K562 (cell line): ENCODE results near the gene TIMM50. TPM values are rescaled to one million over a fixed set of nuclear protein-coding genes. Genes with fewer than 3 reads are reported as not detected.

Source experiments
- ATAC-seq: fragments of 200-7000 bp; cut with Tn5 transposase; 3 replicates; pipeline ENCODE4 v1.9.1; 2020; ENCODE audit warnings: moderate library complexity
- BruUV-seq: library from RNA; stranded (reverse); fragments of 400-500 nt; replicated peaks from 2 replicates; lab custom pipeline; 2021; lab: Mats Ljungman, UMichigan
- CTCF ChIA-PET: fragments of 300-600 bp; formaldehyde crosslinking; extraction: SDS; loops from one replicate; lab custom pipeline; 2021; ENCODE audit warnings: low intra/inter-chr PET ratio; lab: Yijun Ruan, JAX
- POLR2A ChIA-PET: fragments of 300-600, 350-650 bp; sonication (Branson Sonifier 250); formaldehyde crosslinking; extraction: SDS; loops from one replicate; lab custom pipeline; 2021; ENCODE audit warnings: antibody characterized with exemption, inconsistent platforms; lab: Yijun Ruan, JAX
- DNase-seq, 4 experiments: peaks; one replicate each; pipeline versions ENCODE4 v3.0.0 to v3.0.0-alpha.2; 2011 to 2018; ENCODE audit warnings: low spot score in 3 of 4, mixed read lengths in 3 of 4; ENCODE audit errors: extremely low read depth in 1 of 4
- FAIRE-seq: peaks from 2 replicates; lab custom pipeline; 2011; peaks lifted over from hg19 to GRCh38; lab: Jason Lieb, UNC
- H2AFZ ChIP-seq: 2 replicates; pipeline ENCODE4 v1.6.0; 2011; ENCODE audit warnings: low read depth, low read length, control low read depth, inconsistent platforms
- H3K27ac ChIP-seq: fragments of 200-600 bp; 3 replicates; pipeline ENCODE4 v1.8.0; 2011; ENCODE audit warnings: low read depth, mild to moderate bottlenecking, control low read depth, inconsistent platforms, low read length, moderate library complexity, mixed read lengths; ENCODE audit errors: extremely low read depth
- H3K27me3 ChIP-seq, 2 experiments: fragments of 300-600 bp in 1 of 2; 2 replicates in 1 of 2; 3 replicates in 1 of 2; pipeline versions ENCODE4 v1.6.0 to v1.8.0; 2011; ENCODE audit warnings: inconsistent platforms in 2 of 2, low read length in 2 of 2, mild to moderate bottlenecking in 1 of 2, mixed read lengths in 1 of 2, moderate library complexity in 1 of 2; ENCODE audit not compliant: control insufficient read depth in 2 of 2, insufficient read depth in 2 of 2
- H3K36me3 ChIP-seq: fragments of 300-600 bp; 3 replicates; pipeline ENCODE4 v1.8.0; 2011; ENCODE audit warnings: mild to moderate bottlenecking, low read length, inconsistent platforms; ENCODE audit not compliant: control insufficient read depth, insufficient read depth
- H3K4me1 ChIP-seq, 2 experiments: fragments of 200-600 bp in 1 of 2; replicated peaks in 1 of 2; 2 replicates in 1 of 2; 3 replicates in 1 of 2; pipeline versions ENCODE4 v1.5.1 to v1.8.0; 2011; ENCODE audit warnings: inconsistent platforms in 2 of 2, low read length in 2 of 2, mild to moderate bottlenecking in 1 of 2, mixed read lengths in 1 of 2, moderate library complexity in 1 of 2; ENCODE audit not compliant: control insufficient read depth in 2 of 2, insufficient read depth in 2 of 2
- H3K4me2 ChIP-seq: 2 replicates; pipeline ENCODE4 v1.6.1; 2011; ENCODE audit warnings: low read length, control low read depth, inconsistent platforms, mixed read lengths; ENCODE audit not compliant: insufficient read depth
- H3K4me3 ChIP-seq: fragments of 200-600 bp; sonication (generic), shearing (Covaris generic); 2 replicates; pipeline ENCODE4 v1.5.1; 2016; ENCODE audit warnings: control low read depth, inconsistent platforms
- H3K79me2 ChIP-seq: fragments of 200-600 bp; 3 replicates; pipeline ENCODE4 v1.8.0; 2011; ENCODE audit warnings: low read length, inconsistent platforms; ENCODE audit not compliant: control insufficient read depth, insufficient read depth
- H3K9ac ChIP-seq, 2 experiments: 2 replicates each; pipeline versions ENCODE4 v1.6.0 to v1.6.1; 2011; ENCODE audit warnings: low read depth in 2 of 2, low read length in 2 of 2, control low read depth in 1 of 2, inconsistent platforms in 1 of 2, mild to moderate bottlenecking in 1 of 2, mixed read lengths in 1 of 2; ENCODE audit not compliant: insufficient read depth in 1 of 2
- H3K9me1 ChIP-seq: one replicate; pipeline ENCODE4 v1.6.0; 2011; ENCODE audit warnings: inconsistent platforms, mild to moderate bottlenecking, low read length, moderate library complexity; ENCODE audit not compliant: control insufficient read depth, insufficient read depth
- H3K9me3 ChIP-seq: replicated peaks from 2 replicates; pipeline ENCODE4 v1.5.1; 2011; ENCODE audit warnings: low read depth, low read length, inconsistent platforms; ENCODE audit not compliant: control insufficient read depth, insufficient read depth
- H4K20me1 ChIP-seq: replicated peaks from 2 replicates; pipeline ENCODE4 v1.6.1; 2011; ENCODE audit warnings: low read length, inconsistent platforms, mixed read lengths; ENCODE audit not compliant: control insufficient read depth, insufficient read depth
- BMI1 ChIP-seq: fragments of 150-350 bp; IDR thresholded peaks from 2 replicates; pipeline ENCODE4 v1.6.1; 2014; ENCODE audit warnings: low read length
- CEBPB ChIP-seq: fragments of 450-650 bp; IDR thresholded peaks from 2 replicates; pipeline ENCODE4 v1.6.1; 2016; ENCODE audit warnings: missing genetic modification characterization, missing compliant biosample characterization
- GTF2E2 ChIP-seq: fragments of 200-800 bp; sonication (Bioruptor generic); IDR thresholded peaks from 2 replicates; pipeline ENCODE4 v1.6.1; 2016; ENCODE audit warnings: missing genetic modification characterization, missing compliant biosample characterization
- RBM15 ChIP-seq: fragments of 200-400 bp; formaldehyde crosslinking; IDR thresholded peaks from 2 replicates; pipeline ENCODE4 v1.6.1; 2018; ENCODE audit warnings: mild to moderate bottlenecking, low read length, moderate library complexity; ENCODE audit not compliant: insufficient read depth
- RBM25 ChIP-seq: fragments of 200-400 bp; formaldehyde crosslinking; IDR thresholded peaks from 2 replicates; pipeline ENCODE4 v1.6.1; 2018; ENCODE audit warnings: low read length, low read depth, moderate library complexity; ENCODE audit not compliant: severe bottlenecking
- SMAD4 ChIP-seq: fragments of 250-450 bp; sonication (Bioruptor Pico); conservative IDR thresholded peaks from 2 replicates; pipeline ENCODE4 v1.8.0; 2021; ENCODE audit warnings: inconsistent platforms, mild to moderate bottlenecking, moderate library complexity
- ZNF583 ChIP-seq: fragments of 250-450 bp; sonication (Bioruptor Pico); IDR thresholded peaks from 2 replicates; pipeline ENCODE4 v1.4.0; 2020
- WGBS: fragments of 100-300 bp; shearing (Covaris generic); methylation state at CpG from one replicate; pipeline ENCODE4 v1.1.6; 2016; ENCODE audit warnings: low coverage, mixed read lengths; ENCODE audit not compliant: insufficient coverage; ENCODE audit errors: missing lambda C conversion rate; 5-methylcytosine and 5-hydroxymethylcytosine counted together
- in situ Hi-C: fragments of 300-500 bp; cut with MboI; formaldehyde crosslinking; loops from 4 replicates; pipeline ENCODE4 v1.15.0; 2018; ENCODE audit warnings: inconsistent platforms, mixed read lengths
- intact Hi-C: fragments of 100-400 bp; cut with micrococcal nuclease; formaldehyde crosslinking; loops from 2 replicates; pipeline ENCODE4 v1.14.2; 2022
- polyA plus RNA-seq, 8 experiments: library from polyadenylated mRNA; depleted of rRNA in 4 of 8; stranded (reverse) in 5 of 8; unstranded in 3 of 8; fragments of >200 nt; fragmentation: Nextera tagmentation in 2 of 8; fragmentation: Illumina TruSeq in 1 of 8; extraction: Ambion mirVana in 2 of 8; extraction: Trizol in 1 of 8; gene quantifications; 2 replicates each; pipeline versions ENCODE4 v1.2.1 to v1.2.3, GENCODE V29; 2011 to 2014; ENCODE audit warnings: inconsistent platforms in 1 of 8, missing spikeins in 1 of 8
- total RNA-seq, 7 experiments: library from RNA; depleted of rRNA in 6 of 7; stranded (reverse); fragments of >200 nt in 6 of 7; fragmentation: Illumina TruSeq in 2 of 7; extraction: Trizol in 2 of 7; gene quantifications; 2 replicates each; pipeline versions ENCODE4 v1.2.1 to v1.2.3, GENCODE V29; 2011 to 2021; ENCODE audit warnings: low replicate concordance in 1 of 7

TIMM50 gene
- total and polyA plus RNA-seq, 9 of the 15 experiments (the other 6 are each of a cell fraction or from before 2014, with no cell fraction given) = 28.3 to 221 (median 170) TPM

- TF ChIP-seq GTF2E2 (no peak), ZNF583 (CRISPR knock-in tag) (no peak), SMAD4 (no peak), RBM15 (no peak), CEBPB (tag) (peak; percentile 61; the same call in 1 of the 2 replicates)
These were observed 9.8 kb upstream of the TIMM50 start (continued) for GRCh38 chr19:39470724-39471339.

DNA sequence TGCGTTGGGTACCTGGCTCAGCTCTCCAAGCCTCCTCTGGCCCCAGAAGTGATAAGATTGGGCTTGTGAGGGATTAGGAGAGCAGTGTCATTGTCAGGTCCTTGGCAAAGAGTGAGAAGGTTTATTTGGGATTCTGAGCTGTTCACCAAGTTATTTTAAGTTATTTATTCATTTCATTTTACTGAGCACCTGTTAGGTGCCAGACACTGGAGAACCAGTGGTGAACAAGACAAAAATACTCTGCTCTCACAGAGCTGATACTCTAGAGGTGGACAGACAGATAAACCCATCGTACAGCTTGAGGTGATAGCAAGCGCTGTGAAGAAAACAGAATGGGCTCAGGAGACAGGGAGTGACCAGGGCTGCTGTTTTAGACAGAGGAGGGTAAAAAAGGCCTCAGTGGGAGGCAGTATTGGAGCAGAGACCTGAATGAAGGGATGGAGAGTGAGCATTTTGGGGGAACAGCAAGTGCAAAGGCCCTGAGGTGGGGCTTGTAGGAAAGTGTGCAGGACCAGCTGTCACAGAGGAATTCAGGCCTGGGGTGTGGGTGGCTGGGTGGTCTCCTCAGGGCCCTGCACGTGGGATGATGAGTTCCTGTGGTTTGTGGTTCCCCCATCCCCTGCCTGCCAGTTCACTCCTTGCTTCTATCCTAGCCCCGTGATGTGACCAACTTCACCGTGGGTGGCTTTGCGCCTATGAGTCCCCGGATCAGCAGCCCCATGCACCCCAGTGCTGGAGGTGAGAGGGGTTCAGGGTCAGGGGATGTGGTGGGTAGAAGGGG, 8.7 kb upstream of the TIMM50 start:
- H3K79me2 ChIP-seq = no peaks in the 10 kb centered on the region
- H3K4me2 ChIP-seq = no peak overlapping the region
- FAIRE-seq (no peak), DNase-seq (no peak), ATAC-seq (no peak)
- no peaks in the 10 kb centered on the region for H3K9me3 ChIP-seq
- no TSS peak for BruUV-seq
- intact Hi-C loops = no loop called here
- no peak overlapping the region for H3K9ac ChIP-seq
- H3K9me1 ChIP-seq = no peaks in the 10 kb centered on the region
- H4K20me1 ChIP-seq = no peaks in the 10 kb centered on the region; the same call in 1 of the 2 replicates
- H3K36me3 ChIP-seq = peaks cover 98% of the 10 kb centered on the region
- no peak overlapping the region for H3K27ac ChIP-seq
- no peak overlapping the region for H3K4me3 ChIP-seq
- H2AFZ ChIP-seq = no peak overlapping the region
- peak; percentile 12 for TF ChIP-seq RBM25
- TF ChIP-seq BMI1 = no peak
- CTCF ChIA-PET = no interaction called here
- no peaks in the 10 kb centered on the region for H3K27me3 ChIP-seq
- in situ Hi-C loops = no loop called here
- POLR2A ChIA-PET = interaction anchor here (0.8 kb wide), 2 partner anchors 8 to 9 kb away, joined by 3 read pairs; partner anchors contain the start of gene TIMM50
- WGBS = 88% methylated on average over 8 of the region's 8 CpGs
- peaks cover 0 to 16% of the 10 kb centered on the region in 2 experiments; a peak in 1 of 5 replicates for H3K4me1 ChIP-seq
